Immature natural killer cell (primary cell): ENCODE data around the gene TYMP. TPM values are rescaled to one million over a fixed set of nuclear protein-coding genes. Genes with fewer than 3 reads are reported as not detected.

Source experiments
- DNase-seq, 3 donors: peaks; one replicate each; pipeline ENCODE4 v3.0.0; 2022; ENCODE audit warnings: mixed read lengths in 1 of 3
- H3K27ac Mint-ChIP-seq, 6 donors: one replicate each; pipeline ENCODE4 v1.8.0; 2020; ENCODE audit warnings: mixed read lengths in 6 of 6, mild to moderate bottlenecking in 5 of 6, inconsistent platforms in 4 of 6, moderate library complexity in 3 of 6
- H3K27me3 Mint-ChIP-seq, 3 donors: one replicate each; pipeline ENCODE4 v1.8.0; 2020 to 2021; ENCODE audit warnings: low read depth in 3 of 3, mild to moderate bottlenecking in 3 of 3, mixed read lengths in 3 of 3, moderate library complexity in 3 of 3, inconsistent platforms in 1 of 3
- H3K36me3 Mint-ChIP-seq, 3 donors: one replicate each; pipeline ENCODE4 v1.8.0; 2020; ENCODE audit warnings: mixed read lengths in 3 of 3, inconsistent platforms in 2 of 3, mild to moderate bottlenecking in 2 of 3
- H3K4me1 Mint-ChIP-seq, 2 donors: one replicate each; pipeline ENCODE4 v1.8.0; 2020; ENCODE audit warnings: inconsistent platforms in 2 of 2, mild to moderate bottlenecking in 2 of 2, mixed read lengths in 2 of 2, moderate library complexity in 1 of 2
- H3K4me3 Mint-ChIP-seq, 5 donors: one replicate each; pipeline ENCODE4 v1.8.0; 2020; ENCODE audit warnings: mild to moderate bottlenecking in 5 of 5, mixed read lengths in 5 of 5, inconsistent platforms in 3 of 5, moderate library complexity in 3 of 5
- H3K9me3 Mint-ChIP-seq, 6 donors: one replicate each; pipeline ENCODE4 v1.8.0; 2020; ENCODE audit warnings: mild to moderate bottlenecking in 6 of 6, mixed read lengths in 6 of 6, inconsistent platforms in 4 of 6, moderate library complexity in 3 of 6
- polyA plus RNA-seq, 3 donors: library from polyadenylated mRNA; unstranded; fragments of 300-500 nt; fragmentation: Illumina TruSeq; gene quantifications; one replicate each; pipeline ENCODE4 v1.2.3, GENCODE V29; 2021

Gene TYMP
- polyA plus RNA-seq, 3 donors from 2014 or later: 21.2 to 31.2 (median 25.5) TPM

- Mint-ChIP-seq H3K4me1 (peaks cover 4 to 8% of the 10 kb centered on the region in 2 donors), H3K4me3 (peak within 1 kb of the TSS; percentile 68 to 75 (median 69)), H3K9me3 (no peaks in the 10 kb centered on the region), H3K36me3 (no peaks in the 10 kb centered on the region), H3K27me3 (peaks cover 0 to 7% (median 6%) of the 10 kb centered on the region in 3 donors), H3K27ac (peak within 1 kb of the TSS in 2 of 6 donors; percentile 18 to 58)
- DNase-seq: peak; percentile 67 to 69 (median 67)
Measured at GRCh38 chr22:50481440-50482106, 48.2 kb downstream of the TYMP start, which contains the start of gene ADM2. Gene ADM2, plus strand, starts transcription at chr22:50481543. Its CDS starts 305 bp downstream, at chr22:50481848.

GRCh38 chr22:50481045-50481439, 48.8 kb downstream of the TYMP start:
- no peaks in the 10 kb centered on the region for H3K36me3 Mint-ChIP-seq
- no peak overlapping the region for H3K27ac Mint-ChIP-seq
- peak overlapping the region; percentile 39 to 69 (median 61) for H3K4me3 Mint-ChIP-seq
- no peak for DNase-seq
- H3K27me3 Mint-ChIP-seq: peaks cover 0 to 11% (median 7%) of the 10 kb centered on the region in 3 donors
- peaks cover 4 to 8% of the 10 kb centered on the region in 2 donors for H3K4me1 Mint-ChIP-seq
- H3K9me3 Mint-ChIP-seq: no peaks in the 10 kb centered on the region

GRCh38 chr22:50479721-50480120, 50.1 kb downstream of the TYMP start:
- peaks cover 4 to 12% of the 10 kb centered on the region in 2 donors for H3K4me1 Mint-ChIP-seq
- no peak for DNase-seq
- H3K4me3 Mint-ChIP-seq: peak overlapping the region; percentile 30 to 75 (median 69)
- H3K27ac Mint-ChIP-seq: peak overlapping the region in 1 of 6 donors; percentile 18
- no peaks in the 10 kb centered on the region for H3K9me3 Mint-ChIP-seq
- H3K27me3 Mint-ChIP-seq: peaks cover 0 to 16% (median 7%) of the 10 kb centered on the region in 3 donors
- H3K36me3 Mint-ChIP-seq: no peaks in the 10 kb centered on the region

- no peaks in the 10 kb centered on the region for H3K9me3 Mint-ChIP-seq
- no peak overlapping the region for H3K27ac Mint-ChIP-seq
- peaks cover 18 to 25% of the 10 kb centered on the region in 2 donors for H3K4me1 Mint-ChIP-seq
- no peak overlapping the region for H3K4me3 Mint-ChIP-seq
- no peak for DNase-seq
- no peaks in the 10 kb centered on the region for H3K36me3 Mint-ChIP-seq
- H3K27me3 Mint-ChIP-seq: peaks cover 5 to 26% (median 10%) of the 10 kb centered on the region in 3 donors
Measured at GRCh38 chr22:50477923-50478322, 51.9 kb downstream of the TYMP start.

GRCh38 chr22:50476868-50477267, 52.9 kb downstream of the TYMP start:
- no peaks in the 10 kb centered on the region for H3K36me3 Mint-ChIP-seq
- no peaks in the 10 kb centered on the region for H3K9me3 Mint-ChIP-seq
- peaks cover 5 to 27% (median 8%) of the 10 kb centered on the region in 3 donors for H3K27me3 Mint-ChIP-seq
- no peak for DNase-seq
- H3K27ac Mint-ChIP-seq: peak overlapping the region; percentile 39 to 78 (median 69)
- peaks cover 28 to 36% of the 10 kb centered on the region in 2 donors for H3K4me1 Mint-ChIP-seq
- peak overlapping the region; percentile 33 to 73 (median 64) for H3K4me3 Mint-ChIP-seq

Other genes with a start within 250 kb of the TYMP start
- 1 to 10 TPM in 2 of 3 donors, not detected in 1; 1.1 to 1.6 TPM for gene PLXNB2, start 222.4 kb downstream of the TYMP start, polyA plus RNA-seq
- gene DENND6B, start 203.0 kb downstream of the TYMP start, polyA plus RNA-seq: under 1 TPM in 2 of 3 donors, not detected in 1; 0.23 to 0.34 TPM
- gene PPP6R2, start 186.7 kb downstream of the TYMP start, polyA plus RNA-seq: 10 to 100 TPM; 13.5 to 43.5 (median 19.6) TPM
- 10 to 100 TPM; 12.1 to 42.8 (median 14.2) TPM for gene SBF1, start 55.0 kb downstream of the TYMP start, polyA plus RNA-seq
- gene ADM2, start 48.5 kb downstream of the TYMP start, polyA plus RNA-seq: under 1 TPM in 1 of 3 donors, not detected in 2; 0.38 TPM
- gene MIOX, start 43.2 kb downstream of the TYMP start, polyA plus RNA-seq: not detected
- gene LMF2, start 22.3 kb downstream of the TYMP start, polyA plus RNA-seq: 10 to 100 TPM; 16.3 to 40.4 (median 20.1) TPM
- gene NCAPH2, start 21.8 kb downstream of the TYMP start, polyA plus RNA-seq: 10 to 100 TPM; 41.8 to 46.7 (median 46.5) TPM
- 10 to 100 TPM in 1 of 3 donors, 1 to 10 TPM in 2; 8.3 to 14.8 (median 9.9) TPM for gene SCO2, start 4.4 kb downstream of the TYMP start, polyA plus RNA-seq
- 1 to 10 TPM; 2.4 to 8.1 (median 4.5) TPM for gene KLHDC7B, start 15.9 kb upstream of the TYMP start, polyA plus RNA-seq
- gene SYCE3, start 32.9 kb upstream of the TYMP start, polyA plus RNA-seq: not detected
- 1 to 10 TPM in 1 of 3 donors, under 1 TPM in 1, not detected in 1; 0.09 to 2.9 TPM for gene CPT1B, start 48.4 kb upstream of the TYMP start, polyA plus RNA-seq
- 10 to 100 TPM; 44.0 to 51.3 (median 49.4) TPM for gene CHKB, start 52.8 kb upstream of the TYMP start, polyA plus RNA-seq
- gene MAPK8IP2, start 70.8 kb upstream of the TYMP start, polyA plus RNA-seq: not detected
- gene ARSA, start 98.1 kb upstream of the TYMP start, polyA plus RNA-seq: 10 to 100 TPM in 1 of 3 donors, 1 to 10 TPM in 2; 3.8 to 11.2 (median 7.7) TPM
- not detected for gene SHANK3, start 142.8 kb upstream of the TYMP start, polyA plus RNA-seq
- gene ACR, start 208.2 kb upstream of the TYMP start, polyA plus RNA-seq: not detected